ENCODE data around the gene STON1. TPM values are rescaled to one million over a fixed set of nuclear protein-coding genes. Genes with fewer than 3 reads are reported as not detected.

STON1 gene
- total RNA-seq, 1 experiment from 2014 or later = 1.7 TPM

DNA sequence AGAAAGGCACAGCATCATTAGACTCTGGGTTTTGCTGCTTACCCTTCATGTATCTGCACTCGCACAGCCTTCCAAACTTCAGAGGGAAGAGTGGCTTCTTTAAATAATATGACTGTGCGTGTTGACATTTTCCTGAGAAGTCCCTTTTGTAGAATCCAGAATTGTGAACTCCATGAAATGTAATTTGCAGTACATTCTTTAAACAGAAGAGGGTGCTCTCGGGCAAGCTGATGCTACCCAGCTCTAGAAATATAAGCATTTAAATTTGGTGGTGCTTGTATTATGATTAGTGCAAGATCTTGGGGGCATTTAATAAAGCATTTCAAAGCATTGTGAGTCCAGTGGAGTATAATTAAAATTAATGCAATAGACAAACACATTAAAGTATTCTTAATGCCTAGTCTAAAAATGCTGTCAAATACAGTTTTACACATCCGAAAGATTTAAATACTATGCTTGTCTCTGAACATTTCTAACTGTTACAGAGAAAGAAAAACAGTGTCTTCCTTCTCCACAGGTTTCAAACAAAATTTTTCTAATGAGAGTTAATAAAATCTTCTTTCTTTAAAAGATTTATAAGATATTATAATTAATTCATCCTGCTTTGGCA is 70.4 kb downstream of the STON1 start:
- CTCF ChIA-PET = interaction anchor here (0.5 to 0.7 kb wide), 2 partner anchors 23 to 127 kb away, joined by 3 to 5 read pairs; no protein-coding TSS in a partner anchor
- Histone ChIP-seq H3K27ac (no peak overlapping the region), H3K9me3 (ENCODE audit: insufficient read depth, low read depth) (no peaks in the 10 kb centered on the region), H3K27me3 (ENCODE audit: insufficient read depth, low read depth) (no peaks in the 10 kb centered on the region), H3K4me1 (replicated peaks; ENCODE audit: insufficient read depth) (no peaks in the 10 kb centered on the region), H3K79me2 (ENCODE audit: low read depth) (no peaks in the 10 kb centered on the region), H3K36me3 (ENCODE audit: low read depth) (no peaks in the 10 kb centered on the region), H3F3A (ENCODE audit: insufficient read depth, low read depth) (no peaks in the 10 kb centered on the region), H2AFZ (no peak overlapping the region), H4K20me1 (ENCODE audit: insufficient read depth) (no peaks in the 10 kb centered on the region), H3K4me2 (no peak overlapping the region), H3K4me3 (no peak overlapping the region), H3K9me2 (ENCODE audit: insufficient read depth) (no peaks in the 10 kb centered on the region)
- POLR2A ChIA-PET (ENCODE audit: unreplicated experiment) = interaction anchor here (0.5 kb wide), 1 partner anchor 1579 kb away, joined by 3 read pairs; no protein-coding TSS in a partner anchor
- intact Hi-C loops (cut with micrococcal nuclease; ENCODE audit: unreplicated experiment) = loop anchor here (2.0 to 5.0 kb wide), 5 partner anchors 347 to 1892 kb away; no protein-coding TSS in a partner anchor
- peak in 1 of 2 experiments; percentile 16 for DNase-seq
- no TSS peak for BruUV-seq (replicated peaks)
- no peak for TF ChIP-seq EZH2 (IDR thresholded peaks at IDR 0.05; ENCODE audit: low read depth)
- TF ChIP-seq, protein P1, sequence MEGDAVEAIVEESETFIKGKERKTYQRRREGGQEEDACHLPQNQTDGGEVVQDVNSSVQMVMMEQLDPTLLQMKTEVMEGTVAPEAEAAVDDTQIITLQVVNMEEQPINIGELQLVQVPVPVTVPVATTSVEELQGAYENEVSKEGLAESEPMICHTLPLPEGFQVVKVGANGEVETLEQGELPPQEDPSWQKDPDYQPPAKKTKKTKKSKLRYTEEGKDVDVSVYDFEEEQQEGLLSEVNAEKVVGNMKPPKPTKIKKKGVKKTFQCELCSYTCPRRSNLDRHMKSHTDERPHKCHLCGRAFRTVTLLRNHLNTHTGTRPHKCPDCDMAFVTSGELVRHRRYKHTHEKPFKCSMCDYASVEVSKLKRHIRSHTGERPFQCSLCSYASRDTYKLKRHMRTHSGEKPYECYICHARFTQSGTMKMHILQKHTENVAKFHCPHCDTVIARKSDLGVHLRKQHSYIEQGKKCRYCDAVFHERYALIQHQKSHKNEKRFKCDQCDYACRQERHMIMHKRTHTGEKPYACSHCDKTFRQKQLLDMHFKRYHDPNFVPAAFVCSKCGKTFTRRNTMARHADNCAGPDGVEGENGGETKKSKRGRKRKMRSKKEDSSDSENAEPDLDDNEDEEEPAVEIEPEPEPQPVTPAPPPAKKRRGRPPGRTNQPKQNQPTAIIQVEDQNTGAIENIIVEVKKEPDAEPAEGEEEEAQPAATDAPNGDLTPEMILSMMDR (conservative IDR thresholded peaks at IDR 0.05) = peak; percentile 90

DNA sequence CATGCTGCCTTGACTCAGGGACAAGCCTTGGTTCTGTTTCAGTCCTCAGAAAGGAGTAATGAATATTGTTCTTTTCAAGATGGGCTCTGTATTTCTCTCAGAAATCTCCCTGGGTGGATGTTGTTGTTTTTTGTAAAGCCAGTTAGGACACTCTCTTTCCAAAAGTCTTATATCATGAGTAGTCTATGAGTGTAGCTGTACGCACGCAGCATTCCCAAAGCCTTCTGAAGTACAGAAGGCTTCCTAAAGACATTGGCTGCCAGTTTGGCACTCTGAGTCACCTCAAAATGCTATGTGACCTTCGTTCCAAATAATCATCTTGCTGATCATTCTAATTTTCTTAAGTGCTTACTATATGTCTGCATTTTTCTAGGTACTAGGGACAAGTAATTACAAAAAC is 71.0 kb downstream of the STON1 start:
- BruUV-seq (replicated peaks) = no TSS peak
- ChIA-PET POLR2A (ENCODE audit: unreplicated experiment) (interaction anchor here (0.5 kb wide), 1 partner anchor 1578 kb away, joined by 3 read pairs; no protein-coding TSS in a partner anchor), CTCF (no interaction called here)
- Histone ChIP-seq H3K4me1 (replicated peaks; ENCODE audit: insufficient read depth) (no peaks in the 10 kb centered on the region), H4K20me1 (ENCODE audit: insufficient read depth) (no peaks in the 10 kb centered on the region), H2AFZ (no peak overlapping the region), H3K9me3 (ENCODE audit: insufficient read depth, low read depth) (no peaks in the 10 kb centered on the region), H3F3A (ENCODE audit: insufficient read depth, low read depth) (no peaks in the 10 kb centered on the region), H3K4me3 (no peak overlapping the region), H3K79me2 (ENCODE audit: low read depth) (no peaks in the 10 kb centered on the region), H3K27me3 (ENCODE audit: insufficient read depth, low read depth) (no peaks in the 10 kb centered on the region), H3K9me2 (ENCODE audit: insufficient read depth) (no peaks in the 10 kb centered on the region), H3K36me3 (ENCODE audit: low read depth) (no peaks in the 10 kb centered on the region), H3K4me2 (no peak overlapping the region), H3K27ac (no peak overlapping the region)
- TF ChIP-seq, protein P1 (conservative IDR thresholded peaks at IDR 0.05) = no peak
- no peak for TF ChIP-seq EZH2 (IDR thresholded peaks at IDR 0.05; ENCODE audit: low read depth)
- intact Hi-C loops (cut with micrococcal nuclease; ENCODE audit: unreplicated experiment) = loop anchor here (1.0 to 5.0 kb wide), 6 partner anchors 126 to 1891 kb away; no protein-coding TSS in a partner anchor
- DNase-seq = no peak

DNA sequence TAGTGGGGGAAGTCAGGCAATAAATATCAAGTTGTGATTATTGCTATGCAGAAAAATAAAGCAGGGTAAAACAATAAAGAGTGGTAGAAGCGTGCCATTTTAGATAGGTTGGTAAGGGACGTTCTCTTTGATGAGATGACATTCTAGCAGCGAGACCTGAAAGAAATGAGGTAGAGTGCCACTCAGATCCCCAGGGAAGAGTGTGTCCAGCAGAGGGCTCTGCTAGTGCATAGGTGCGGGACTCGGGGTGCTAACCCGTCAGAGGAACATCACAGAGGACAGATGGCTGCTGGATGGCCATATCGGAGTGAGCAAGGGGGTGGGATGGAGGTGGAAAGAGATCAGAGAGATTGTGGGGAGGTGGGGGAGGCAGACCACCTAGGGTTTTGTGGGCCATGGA is 71.4 kb downstream of the STON1 start:
- POLR2A ChIA-PET (ENCODE audit: unreplicated experiment) = no interaction called here
- CTCF ChIA-PET = no interaction called here
- Histone ChIP-seq H3K9me2 (ENCODE audit: insufficient read depth) (no peaks in the 10 kb centered on the region), H4K20me1 (ENCODE audit: insufficient read depth) (no peaks in the 10 kb centered on the region), H3K27me3 (ENCODE audit: insufficient read depth, low read depth) (no peaks in the 10 kb centered on the region), H3K4me2 (no peak overlapping the region), H3K9me3 (ENCODE audit: insufficient read depth, low read depth) (no peaks in the 10 kb centered on the region), H3K4me3 (no peak overlapping the region), H3K4me1 (replicated peaks; ENCODE audit: insufficient read depth) (no peaks in the 10 kb centered on the region), H3K79me2 (ENCODE audit: low read depth) (no peaks in the 10 kb centered on the region), H3K36me3 (ENCODE audit: low read depth) (no peaks in the 10 kb centered on the region), H2AFZ (no peak overlapping the region), H3K27ac (no peak overlapping the region), H3F3A (ENCODE audit: insufficient read depth, low read depth) (no peaks in the 10 kb centered on the region)
- BruUV-seq (replicated peaks) = no TSS peak
- intact Hi-C loops (cut with micrococcal nuclease; ENCODE audit: unreplicated experiment) = loop anchor here (1.0 to 5.0 kb wide), 6 partner anchors 126 to 1891 kb away; no protein-coding TSS in a partner anchor
- peak in 1 of 2 experiments; percentile 47 for DNase-seq
- TF ChIP-seq EZH2 (IDR thresholded peaks at IDR 0.05; ENCODE audit: low read depth) = no peak
- TF ChIP-seq, protein P1 (conservative IDR thresholded peaks at IDR 0.05) = peak; percentile 61; the same call in 1 of the 2 replicates
